ENCODE results near the gene ABHD8.

GRCh38 chr19:17255150-17255621, 48.0 kb downstream of the ABHD8 start:
- no peak for TF ChIP-seq POLR2A (IDR thresholded peaks at IDR 0.05; ENCODE audit: low read length)
- no peak for TF ChIP-seq GATA1 (IDR thresholded peaks at IDR 0.05; ENCODE audit: low read depth, low read length)
